HG02623 (cell line): ENCODE results near the gene TRAM2.
A peak's percentile ranks its signal among the peaks of the same experiment; 100 is the strongest.

Experiments used
- ATAC-seq: cut with Tn5 transposase; IDR thresholded peaks from one replicate; pipeline ENCODE4 v1.9.1; 2021; ENCODE audit warnings: moderate library complexity; ENCODE audit not compliant: unreplicated experiment

TRAM2 gene

DNA sequence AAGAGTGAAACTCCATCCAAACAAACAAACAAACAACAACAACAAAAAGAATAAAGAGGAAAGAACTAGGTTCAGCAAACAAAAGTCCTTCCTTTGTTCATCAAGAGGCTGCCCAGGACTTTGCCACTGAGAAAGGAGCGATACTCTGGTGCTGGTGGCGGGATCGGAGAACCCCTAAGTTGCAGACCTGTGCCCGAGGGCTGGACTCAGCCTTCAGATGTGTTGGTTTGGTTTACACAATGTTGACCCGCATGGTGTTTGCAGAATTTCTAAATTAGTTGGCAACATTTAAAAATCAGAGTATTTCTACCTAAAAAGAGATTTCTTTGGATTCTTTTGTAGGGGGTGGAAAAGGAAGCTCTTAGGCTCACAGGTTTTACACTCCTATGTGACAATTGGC lies 42.5 kb downstream of the TRAM2 start:
- ATAC-seq: no peak

DNA sequence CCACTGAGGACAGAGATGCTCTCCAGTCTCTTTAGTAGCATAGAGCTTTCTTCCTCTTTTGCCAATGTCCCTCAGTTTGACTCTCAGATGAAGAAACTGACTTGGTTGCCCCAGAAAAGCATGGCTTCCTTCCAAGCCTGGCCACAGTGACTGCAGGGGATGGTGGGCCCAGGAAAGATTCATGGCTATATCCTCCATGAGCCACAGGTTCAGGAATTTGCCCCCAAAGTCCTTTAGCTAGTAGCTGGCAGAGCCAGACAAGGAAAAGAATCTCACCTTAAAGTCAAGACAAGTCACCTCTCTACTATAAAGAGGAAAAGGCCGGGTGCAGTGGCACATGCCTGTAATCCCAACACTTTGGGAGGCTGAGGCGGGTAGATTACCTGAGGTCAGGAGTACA lies 43.4 kb downstream of the TRAM2 start:
- no peak for ATAC-seq

DNA sequence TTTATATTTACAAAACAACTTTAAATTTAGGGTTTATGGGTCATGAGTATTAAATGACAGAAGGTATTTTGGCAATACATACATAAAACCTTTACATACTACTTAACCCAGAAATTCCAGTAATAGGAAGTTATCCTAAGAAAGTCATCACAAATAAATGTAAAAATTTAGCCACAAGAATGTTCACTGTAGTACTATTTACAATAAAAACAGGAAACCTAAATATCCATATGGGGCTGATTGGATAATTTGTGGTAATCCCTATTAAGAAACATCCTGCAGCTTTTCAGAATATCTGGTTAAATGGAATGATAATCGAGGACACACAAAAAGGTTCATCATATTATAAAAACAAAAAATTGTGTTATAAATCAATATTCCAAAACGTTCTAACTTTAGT lies 44.4 kb downstream of the TRAM2 start:
- no peak for ATAC-seq

DNA sequence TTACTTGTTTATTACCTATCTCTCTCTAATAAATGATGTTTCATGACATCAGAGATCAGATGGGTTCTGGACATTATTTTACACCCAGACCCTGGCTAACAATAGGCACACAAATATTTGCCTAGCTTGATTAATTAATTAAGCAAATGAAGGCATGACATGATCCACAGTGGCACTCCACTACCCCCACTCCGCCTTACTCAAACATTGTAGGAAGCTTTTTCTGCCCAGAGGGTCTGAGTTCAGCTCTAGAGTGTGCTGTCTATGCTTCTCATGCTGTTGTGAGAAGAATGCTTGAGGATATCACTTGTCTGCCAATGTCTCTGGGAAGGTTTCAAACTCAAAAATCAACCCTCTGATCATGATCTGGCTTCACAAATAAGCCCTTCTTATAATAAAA lies 45.0 kb downstream of the TRAM2 start:
- no peak for ATAC-seq

DNA sequence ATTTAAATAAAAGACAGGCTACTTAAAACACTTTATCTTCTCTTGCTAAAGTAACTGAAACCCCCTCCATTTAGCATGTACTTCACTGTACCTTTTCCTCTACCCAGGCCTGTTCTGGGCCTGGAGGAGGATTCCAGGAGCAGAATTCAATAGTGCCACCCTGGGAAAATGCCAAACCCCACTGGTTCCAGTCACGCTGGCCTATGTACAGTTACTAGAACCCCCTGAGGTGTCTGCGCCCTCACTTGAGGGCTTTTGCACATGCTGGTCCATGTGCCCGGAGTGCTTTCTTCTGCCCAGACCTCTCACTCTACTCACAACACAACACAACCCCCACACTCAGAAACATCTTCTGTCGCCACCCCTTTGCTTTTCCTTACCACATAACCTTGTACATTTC lies 45.5 kb downstream of the TRAM2 start:
- no peak for ATAC-seq

DNA sequence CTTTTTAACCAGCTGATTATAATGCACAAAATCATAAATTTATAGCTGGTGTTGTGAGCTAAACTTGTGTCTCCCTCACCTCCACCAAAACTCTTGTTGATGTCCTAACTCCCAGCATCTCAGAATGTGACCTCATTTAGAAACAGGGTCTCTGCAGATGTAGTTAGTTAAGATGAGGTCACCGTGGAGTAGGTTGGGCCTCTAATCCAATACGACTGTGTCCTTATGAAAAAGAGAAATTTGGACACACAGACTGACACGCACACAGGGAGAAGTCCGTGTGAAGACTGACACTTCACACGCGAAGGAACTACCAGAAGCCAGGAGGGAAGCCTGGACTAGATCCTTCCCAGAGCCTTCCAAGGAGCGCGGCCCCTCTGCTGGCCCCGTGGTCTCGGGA lies 46.5 kb downstream of the TRAM2 start:
- no peak for ATAC-seq

DNA sequence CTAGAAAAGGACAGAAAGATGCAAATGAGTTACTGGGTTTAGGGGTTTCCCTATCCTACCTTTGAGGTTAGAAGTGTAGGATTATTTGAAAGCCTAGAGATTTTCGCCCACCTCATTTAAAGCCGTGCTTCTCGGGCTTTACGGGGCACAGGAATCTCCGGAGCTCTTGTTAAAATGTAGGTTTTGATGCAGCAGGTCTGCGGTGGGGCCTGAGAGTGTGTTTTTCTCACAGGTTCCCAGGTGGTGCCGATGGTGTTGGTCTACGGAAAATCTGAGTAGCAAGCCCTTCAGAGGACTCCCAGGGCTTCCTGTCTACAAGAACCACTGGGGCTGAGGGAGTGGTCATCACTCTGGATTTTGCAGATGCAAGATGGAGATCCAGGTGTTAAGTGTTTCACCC lies 47.5 kb downstream of the TRAM2 start:
- no peak for ATAC-seq

DNA sequence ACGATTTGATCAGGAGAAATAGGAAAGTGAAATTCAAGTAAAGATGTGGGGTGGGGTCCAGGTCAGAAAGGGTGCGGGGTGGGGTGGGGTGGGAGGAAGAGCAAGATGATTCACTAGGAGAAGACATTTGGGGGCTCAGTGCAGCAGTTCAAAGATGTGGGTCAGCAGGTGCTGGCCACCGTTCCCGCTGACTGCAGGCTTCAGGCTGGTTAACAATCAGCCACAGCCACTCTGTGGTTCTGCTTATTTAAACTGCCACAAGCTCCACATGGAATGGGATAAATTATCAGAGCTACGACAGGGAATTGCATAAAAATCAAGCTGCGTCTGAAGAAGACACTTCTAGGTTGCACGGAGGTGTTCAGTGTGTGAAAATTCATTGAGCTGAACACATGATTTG lies 49.4 kb downstream of the TRAM2 start:
- no peak for ATAC-seq

DNA sequence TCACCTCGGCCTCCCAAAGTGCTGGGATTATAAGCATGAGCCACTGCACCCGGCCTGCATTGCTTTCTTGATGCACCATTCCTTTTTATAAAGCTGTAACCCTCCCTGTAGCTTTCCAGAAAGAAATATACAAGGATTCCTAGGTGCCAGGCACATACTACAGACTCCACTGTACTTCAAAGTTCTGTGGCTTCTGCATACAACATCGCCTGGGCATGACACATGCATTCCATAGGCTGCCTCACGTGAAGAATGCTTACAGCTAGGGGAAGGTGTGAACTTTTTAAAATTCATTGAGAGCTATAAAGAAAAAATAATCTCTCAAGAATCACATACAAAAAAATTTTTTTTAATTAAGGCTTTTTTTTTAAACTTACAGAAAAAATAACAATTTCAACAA lies 50.2 kb downstream of the TRAM2 start:
- ATAC-seq: no peak

DNA sequence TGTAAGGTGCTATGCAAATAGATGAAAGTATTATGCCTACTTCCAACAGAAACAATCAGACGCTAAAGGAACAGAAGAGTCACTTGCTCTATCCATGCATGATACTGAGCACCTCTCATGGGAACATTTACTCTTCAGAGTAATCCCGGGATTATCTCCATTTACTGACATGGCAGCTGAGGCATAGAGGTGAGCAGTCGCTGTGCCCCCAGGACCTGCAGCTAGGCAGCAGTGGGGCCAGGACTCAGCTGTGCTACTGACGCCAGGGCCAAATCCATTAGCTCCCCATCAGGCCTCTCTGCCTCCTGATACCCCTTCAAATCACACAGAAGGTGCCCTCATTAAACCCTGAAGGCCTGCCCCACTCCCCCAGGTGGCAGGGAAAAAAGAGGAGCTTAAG lies 51.9 kb downstream of the TRAM2 start:
- no peak for ATAC-seq

DNA sequence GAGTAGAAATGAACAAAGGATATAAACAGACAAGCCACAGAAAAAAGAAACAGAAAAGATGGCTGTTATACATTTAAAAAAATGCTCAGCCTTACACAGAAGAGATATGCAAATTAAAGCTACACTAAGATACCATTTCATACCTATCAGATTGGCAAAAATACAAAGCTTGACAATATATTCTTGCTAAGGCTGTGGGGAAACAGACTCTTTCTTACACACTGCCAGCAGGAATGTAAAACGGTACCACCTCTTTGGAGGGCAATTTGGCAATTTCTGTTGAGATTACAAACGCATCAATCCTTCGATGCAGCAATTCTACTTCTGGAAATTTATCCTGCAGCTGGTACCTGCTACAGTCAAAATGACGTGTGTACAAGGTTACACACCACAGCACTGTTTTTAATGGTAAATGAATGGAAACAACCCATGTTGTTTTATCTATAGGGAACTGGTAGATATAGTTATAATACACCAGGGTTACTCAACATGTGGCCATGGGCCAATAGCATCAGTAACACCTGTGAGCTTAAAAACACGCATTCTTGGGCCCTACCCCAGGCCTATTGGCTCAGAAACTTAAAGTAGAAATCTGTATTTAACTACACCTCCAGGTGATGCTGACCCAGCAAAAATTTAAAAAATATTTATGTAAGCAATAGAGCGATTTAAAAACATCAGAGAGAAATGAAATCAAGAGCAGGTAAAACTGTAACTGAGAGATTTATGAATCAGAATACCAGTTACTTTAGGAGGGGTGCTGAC lies 53.3 kb downstream of the TRAM2 start:
- ATAC-seq: no peak

DNA sequence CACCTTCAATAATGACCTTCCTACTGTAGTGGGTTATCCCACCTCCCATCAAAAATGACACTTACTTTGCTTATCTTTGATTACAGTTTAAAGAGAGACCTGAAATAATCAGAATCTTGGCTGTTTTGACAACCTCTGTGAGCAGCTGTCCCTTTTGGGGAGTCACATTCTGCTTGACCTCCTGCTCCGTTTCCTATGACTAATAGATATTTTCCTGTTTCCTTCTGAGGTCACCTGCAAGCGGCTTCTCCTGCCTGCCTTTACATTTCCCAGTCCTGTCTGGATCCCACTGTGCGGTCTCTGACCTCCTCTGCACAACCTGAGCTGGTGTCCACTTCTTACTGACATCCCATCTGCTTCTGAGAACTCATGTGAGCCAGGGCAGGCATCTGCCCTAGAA lies 54.2 kb downstream of the TRAM2 start:
- ATAC-seq: no peak

DNA sequence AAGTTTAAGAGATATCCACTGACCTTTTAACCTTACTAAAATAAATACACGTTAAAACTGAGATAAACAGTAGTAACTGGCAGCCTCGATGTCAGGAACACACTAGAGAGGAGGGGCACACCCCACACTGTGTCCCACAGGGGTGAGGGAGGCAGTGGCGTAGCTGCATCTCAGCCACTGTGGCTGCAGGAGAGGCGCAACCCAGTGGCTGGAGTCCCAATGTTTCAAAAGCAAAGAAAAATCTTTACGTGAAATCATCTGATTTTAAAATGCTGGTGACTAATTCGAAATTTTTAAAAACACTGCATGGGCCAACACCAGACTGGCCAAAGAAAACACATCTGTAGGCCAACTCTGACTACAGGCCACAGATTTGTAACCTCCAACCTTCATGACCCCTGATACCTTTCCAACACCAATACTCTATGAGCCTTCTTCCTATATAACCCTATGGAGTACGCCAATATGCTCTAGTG lies 54.7 kb downstream of the TRAM2 start:
- ATAC-seq: no peak

DNA sequence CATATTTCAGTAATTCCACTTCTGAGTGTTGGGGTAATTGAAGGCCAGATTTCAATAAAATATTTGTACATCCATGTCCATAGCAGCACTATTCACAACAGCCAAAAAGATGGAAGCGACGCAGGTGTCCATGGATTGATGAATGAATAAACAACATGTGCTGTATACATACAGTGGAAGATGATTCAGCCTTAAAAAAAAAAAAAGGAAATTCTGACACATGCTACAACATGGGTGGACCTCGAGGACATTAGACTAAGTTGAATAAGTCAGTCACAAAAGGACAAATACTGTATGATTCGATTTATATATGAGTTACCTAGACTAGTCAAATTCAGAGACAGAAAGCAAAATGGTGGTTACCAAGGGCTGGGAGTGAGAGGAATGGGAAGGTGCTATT lies 57.2 kb downstream of the TRAM2 start:
- ATAC-seq: no peak

DNA sequence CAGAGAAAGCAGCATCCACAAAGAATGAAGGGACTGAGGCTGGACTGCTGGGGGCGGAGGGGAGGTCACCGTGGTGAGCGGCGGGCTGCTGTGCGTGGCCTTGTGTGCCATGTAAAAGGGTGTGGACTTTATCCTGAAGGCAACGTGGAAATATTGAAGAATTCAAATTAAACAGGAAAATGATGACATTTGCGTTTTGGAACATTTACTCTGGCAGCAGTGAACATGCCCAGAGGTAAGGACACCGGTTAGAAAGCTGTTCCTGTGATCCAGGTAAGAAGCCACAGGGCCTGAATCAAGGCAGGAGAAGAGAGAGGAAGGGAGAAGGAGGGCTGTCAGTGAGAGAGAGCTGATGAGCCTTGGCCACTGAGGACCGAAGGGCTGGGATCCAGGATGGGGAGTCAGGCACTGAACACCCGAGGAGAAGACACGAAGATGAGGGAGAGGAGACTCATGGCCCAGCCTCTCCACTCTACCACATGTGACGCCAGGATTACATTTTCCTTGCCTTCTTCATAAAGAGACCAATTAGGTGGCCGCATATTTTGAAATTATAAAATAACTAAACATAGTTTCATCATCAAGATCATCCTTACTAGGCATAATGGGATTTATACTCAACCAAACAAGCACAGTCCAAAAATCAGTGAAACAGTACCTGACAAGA lies 58.4 kb downstream of the TRAM2 start:
- ATAC-seq: no peak

DNA sequence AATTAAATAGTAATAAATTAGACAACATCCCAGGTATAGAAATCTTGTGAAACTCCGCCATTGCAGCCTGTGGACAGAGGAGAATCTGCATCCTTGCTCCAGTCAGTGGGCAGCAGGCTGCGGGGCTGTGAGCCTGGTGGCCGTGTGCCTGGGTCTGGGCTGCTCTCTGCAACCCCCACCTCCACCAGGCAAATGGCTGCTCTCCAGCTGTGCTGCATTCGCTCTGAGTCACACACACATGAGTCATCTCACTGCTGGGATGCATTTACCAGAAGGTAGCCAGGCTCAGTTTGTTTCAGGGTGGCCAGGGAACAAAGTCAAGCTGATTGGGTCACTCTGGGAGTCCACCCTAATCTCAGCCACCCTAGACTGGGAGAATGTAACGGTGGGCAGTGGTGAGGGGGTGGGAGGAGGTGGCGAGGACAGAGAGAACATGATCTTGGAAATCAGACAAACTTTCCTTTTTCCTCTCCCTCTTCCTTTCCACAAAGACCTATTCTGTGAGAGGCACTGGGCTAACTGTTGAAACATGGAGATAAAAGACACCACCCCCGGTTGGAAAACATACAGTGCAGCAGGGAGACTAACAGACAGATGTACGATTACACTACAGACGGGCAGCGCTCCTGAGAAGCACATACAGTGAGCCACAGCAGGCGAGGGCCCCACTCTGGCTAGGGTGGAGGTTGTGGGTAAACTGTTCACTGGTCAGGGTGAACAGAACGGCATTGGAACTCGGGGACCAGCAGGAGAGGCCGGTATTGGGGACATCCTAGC lies 59.2 kb downstream of the TRAM2 start:
- peak; percentile 80 for ATAC-seq

DNA sequence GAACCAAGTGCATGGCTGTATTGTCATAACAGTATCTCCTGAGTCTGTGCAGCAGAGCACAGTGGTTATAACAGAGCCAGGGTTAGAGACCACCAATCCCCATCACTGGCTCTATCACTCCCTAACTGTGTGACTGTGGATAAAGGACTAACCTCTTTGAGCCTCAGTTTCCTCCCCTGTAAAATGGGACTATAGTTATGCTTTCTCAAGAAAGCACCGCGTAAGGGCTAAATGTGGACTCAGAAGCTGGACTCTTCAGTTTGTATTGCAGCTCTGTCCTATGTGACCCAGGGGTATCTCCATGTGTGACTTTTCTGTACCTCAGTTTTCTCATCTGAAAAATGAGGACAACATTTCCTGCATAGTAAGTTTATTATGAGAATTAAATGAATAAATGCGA lies 59.9 kb downstream of the TRAM2 start:
- ATAC-seq: no peak

DNA sequence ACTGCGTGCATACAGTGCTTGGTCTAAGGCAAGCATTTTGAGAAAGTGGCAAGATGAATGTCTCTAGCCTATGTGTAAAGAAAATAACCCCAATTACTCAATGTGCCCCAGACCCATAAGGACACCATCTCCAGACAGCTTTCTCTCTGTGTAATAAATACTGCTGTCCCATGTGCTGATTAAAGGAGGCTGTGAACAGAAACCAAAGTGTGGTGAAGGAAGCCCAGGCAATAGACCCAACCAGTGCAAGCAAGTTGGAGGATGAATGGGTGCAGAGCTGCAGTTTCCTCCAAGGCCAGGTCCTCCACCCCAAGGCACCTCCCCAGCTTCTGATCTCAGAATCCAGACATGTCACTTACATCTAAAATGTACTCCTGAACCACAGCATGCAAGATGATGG lies 60.6 kb downstream of the TRAM2 start:
- ATAC-seq: no peak

DNA sequence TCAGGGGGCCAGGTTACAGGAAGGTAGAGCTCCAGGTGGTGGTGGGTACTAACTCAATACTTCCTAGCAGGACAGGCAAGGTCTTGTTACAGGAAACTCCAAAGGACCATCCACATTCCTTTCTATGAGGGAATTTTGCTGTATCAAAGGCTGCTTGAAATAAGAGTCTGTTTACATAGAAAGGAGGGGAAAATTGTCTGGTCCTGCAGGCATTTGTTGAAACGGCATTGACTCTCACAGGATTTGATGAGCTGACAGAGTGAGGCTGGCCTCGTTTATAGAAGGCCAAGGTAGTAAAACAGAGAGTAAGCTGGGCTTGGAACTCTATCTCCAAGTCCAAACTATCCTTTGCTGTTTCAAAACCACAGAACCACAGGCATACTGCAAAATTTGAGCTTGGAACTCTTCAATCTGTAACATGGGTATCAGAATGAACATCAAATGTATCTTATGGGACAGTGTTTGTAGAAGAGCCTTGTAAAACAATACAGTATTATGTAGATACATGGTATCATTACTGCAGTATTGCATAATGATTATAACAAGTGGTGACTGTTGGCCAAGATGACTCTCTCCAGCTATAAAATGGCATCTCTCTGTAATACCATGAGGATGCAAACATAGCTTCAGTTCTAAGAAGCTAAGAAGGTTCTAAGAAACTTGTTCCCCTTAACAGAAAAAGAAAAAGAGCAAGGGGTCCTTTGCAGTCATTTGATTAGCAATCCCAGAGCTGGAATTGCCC lies 61.5 kb downstream of the TRAM2 start:
- no peak for ATAC-seq

DNA sequence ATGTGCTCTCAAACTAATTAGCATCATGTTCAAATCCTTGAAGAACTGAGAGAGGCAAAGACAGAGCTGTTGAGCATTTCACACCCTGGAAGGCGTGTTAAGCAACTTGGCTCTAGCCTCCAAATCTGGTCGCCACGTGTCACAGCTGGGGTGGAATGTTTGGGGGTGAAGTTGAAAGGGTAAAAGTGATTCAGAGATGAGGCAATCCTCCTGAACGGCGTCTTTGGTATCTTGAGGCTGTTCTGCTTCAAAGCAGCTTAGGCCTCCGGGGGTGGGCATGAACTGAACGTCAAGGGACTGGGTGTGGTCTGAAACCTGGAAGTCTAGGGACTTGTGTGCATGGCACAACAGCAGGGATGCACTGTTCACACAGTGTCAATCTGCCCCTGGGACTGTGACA lies 62.3 kb downstream of the TRAM2 start:
- ATAC-seq: no peak

DNA sequence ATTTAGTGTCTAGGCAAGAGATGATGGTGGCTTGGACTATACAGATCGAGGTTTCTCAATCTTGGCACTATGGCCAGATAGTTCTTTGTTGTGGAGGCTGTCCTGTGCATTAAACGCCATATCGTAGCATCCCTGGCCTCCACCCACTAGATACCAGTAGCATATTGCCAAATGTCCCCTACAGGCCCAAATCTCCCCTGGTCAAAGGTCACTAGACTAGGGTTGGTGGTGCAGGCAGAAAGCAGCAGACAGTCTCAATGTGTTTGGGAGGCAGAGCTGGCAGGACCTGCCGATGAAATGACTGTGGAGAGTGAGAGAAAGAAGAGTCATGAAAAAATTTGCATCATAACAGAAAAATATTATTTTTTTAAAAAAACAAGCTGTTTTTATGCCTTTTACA lies 63.0 kb downstream of the TRAM2 start:
- ATAC-seq: no peak
